OCI-LY1 (cell line): ENCODE data around the gene TSPAN6.

Source experiments
- CTCF ChIP-seq: fragments of 200-600 bp; sonication (generic), shearing (Covaris generic); IDR thresholded peaks from 2 replicates; pipeline ENCODE4 v1.5.1; 2017; ENCODE audit warnings: mild to moderate bottlenecking, antibody characterized with exemption, low read length, moderate library complexity, mixed read lengths
- EZH2 ChIP-seq: fragments of 200-600 bp; sonication (generic), shearing (Covaris generic); IDR thresholded peaks from 2 replicates; pipeline ENCODE4 v1.8.0; 2017; ENCODE audit warnings: borderline replicate concordance, mixed run types, mild to moderate bottlenecking, antibody characterized with exemption, low read length, moderate library complexity, mixed read lengths

- TF ChIP-seq CTCF (no peak), EZH2 (no peak)
Observed at GRCh38 chrX:100682939-100683338, 46.3 kb upstream of the TSPAN6 start.
